ENCODE results near the gene RHBDL1.

RHBDL1 gene

DNA sequence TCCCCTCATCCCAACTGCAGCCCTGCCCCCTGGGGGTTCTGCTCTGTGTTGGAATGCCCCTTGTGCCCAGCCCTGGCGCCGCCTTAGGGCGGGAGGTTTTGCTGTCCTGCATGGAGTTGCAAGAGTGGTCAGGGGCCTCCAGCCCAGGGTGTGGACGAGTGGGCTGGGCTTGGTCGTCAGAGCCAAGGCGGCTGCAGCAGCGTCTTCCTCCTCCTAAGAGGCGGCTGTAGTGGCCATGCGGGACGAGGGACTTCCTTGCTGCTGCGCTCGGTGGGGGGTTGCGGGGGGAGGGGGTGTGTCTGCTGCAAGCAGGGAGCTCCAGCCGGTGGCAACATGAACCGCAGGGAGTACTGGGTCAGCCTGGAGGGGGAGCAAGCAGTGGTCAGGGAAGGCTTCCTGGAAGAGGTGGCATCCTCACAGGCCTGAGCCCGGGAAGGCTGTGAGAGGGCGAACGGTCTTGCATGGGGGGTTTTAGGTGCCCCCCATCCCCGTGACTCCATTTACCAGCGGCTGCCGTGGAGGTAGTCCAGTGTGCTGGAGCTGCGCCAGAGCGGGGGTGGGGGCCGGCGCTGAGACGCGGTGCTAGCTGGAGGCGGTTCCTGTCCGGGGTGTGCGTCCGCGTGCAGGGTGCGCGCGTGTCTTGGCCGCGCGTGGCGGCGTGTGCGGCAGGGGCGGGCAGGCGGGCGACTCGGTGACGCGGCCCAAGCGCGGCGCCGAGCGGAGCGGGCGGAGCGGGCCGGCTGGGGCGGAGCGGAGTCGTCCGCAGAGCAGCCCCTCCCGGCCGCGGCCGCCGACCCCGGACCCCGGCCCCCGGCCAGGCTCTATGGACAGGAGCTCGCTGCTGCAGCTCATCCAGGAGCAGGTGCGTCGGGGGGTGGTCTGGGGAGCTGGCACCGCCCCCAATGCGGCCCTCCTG, at the start of gene RHBDL1:
Gene RHBDL1, plus strand, starts transcription at position 704 of the 916 bp plus-strand sequence. Its CDS starts 120 bp downstream, at position 824.
- no peak for DNase-seq (ENCODE audit: low read depth)
- TF ChIP-seq CTCF (IDR thresholded peaks at IDR 0.05; ENCODE audit: insufficient read depth, low read depth, low read length, missing control alignments), result no peak
- peak within 1 kb of the TSS; percentile 31 for H3K4me3 ChIP-seq (ENCODE audit: low read length)

DNA sequence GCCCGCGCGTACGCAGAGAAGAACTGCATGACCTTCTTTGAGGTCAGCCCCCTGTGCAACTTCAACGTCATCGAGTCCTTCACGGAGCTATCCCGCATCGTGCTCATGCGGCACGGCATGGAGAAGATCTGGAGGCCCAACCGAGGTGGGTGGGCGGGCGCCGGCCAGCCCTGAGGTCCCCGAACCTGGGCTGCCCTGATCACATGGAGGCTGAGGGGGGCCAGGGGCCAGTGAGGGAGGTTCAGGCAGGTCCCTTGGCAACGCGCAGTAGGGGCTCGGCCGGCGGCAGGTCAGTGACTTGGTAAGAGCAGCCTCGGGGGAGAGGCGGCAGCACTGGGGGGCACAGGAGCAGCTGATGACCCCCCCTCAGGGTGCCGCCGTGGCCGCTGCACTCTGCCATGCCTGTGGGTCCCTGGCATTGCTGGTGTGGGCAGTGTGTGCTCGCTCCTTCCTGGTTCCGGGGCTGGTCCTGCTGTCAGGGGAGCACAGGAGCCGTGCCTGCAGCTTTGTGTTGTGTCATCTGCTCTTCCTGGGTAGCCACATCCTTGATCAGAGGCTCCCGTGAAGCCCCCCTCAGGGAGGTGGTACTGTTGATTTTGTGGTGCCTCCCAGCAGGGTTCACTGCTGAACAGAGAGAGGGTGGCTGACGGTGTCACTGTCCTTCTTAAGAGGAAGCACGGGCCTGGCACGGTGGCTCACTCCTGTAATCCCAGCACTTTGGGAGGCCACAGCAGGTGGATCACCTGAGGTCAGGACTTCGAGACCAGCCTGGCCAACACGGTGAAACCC, 49.3 kb upstream of the RHBDL1 start:
- DNase-seq (ENCODE audit: low read depth), result no peak
- H3K4me3 ChIP-seq (ENCODE audit: low read length), result no peak overlapping the region
- TF ChIP-seq CTCF (IDR thresholded peaks at IDR 0.05; ENCODE audit: insufficient read depth, low read depth, low read length, missing control alignments), result no peak

GRCh38 chr16:626787-627453, 48.6 kb upstream of the RHBDL1 start:
- DNase-seq (ENCODE audit: low read depth), result peak; percentile 97
- TF ChIP-seq CTCF (IDR thresholded peaks at IDR 0.05; ENCODE audit: insufficient read depth, low read depth, low read length, missing control alignments), result no peak
- no peak overlapping the region for H3K4me3 ChIP-seq (ENCODE audit: low read length)

- DNase-seq (ENCODE audit: low read depth), result no peak
- H3K4me3 ChIP-seq (ENCODE audit: low read length), result no peak overlapping the region
- TF ChIP-seq CTCF (IDR thresholded peaks at IDR 0.05; ENCODE audit: insufficient read depth, low read depth, low read length, missing control alignments), result no peak
Observed at GRCh38 chr16:627454-628239, 47.8 kb upstream of the RHBDL1 start.

- no peak overlapping the region for H3K4me3 ChIP-seq (ENCODE audit: low read length)
- no peak for DNase-seq (ENCODE audit: low read depth)
- no peak for TF ChIP-seq CTCF (IDR thresholded peaks at IDR 0.05; ENCODE audit: insufficient read depth, low read depth, low read length, missing control alignments)
Observed at GRCh38 chr16:628321-629061, 47.0 kb upstream of the RHBDL1 start.

Measured in epithelial cell of esophagus (primary cell).